Stimulated activated CD8-positive, alpha-beta memory T cell treated with anti-CD3 and anti-CD28 coated beads, Interleukin-12 subunit alpha, Interleukin-12 subunit beta, amount 100 ng/mL, for 4 hours (primary cell): ENCODE data around the gene ENHO.

Experiments
- DNase-seq: peaks from one replicate; pipeline ENCODE4 v3.0.0-alpha.2; 2020; ENCODE audit warnings: low read depth

The ENHO gene

GRCh38 chr9:34524349-34524748 lies 1.6 kb upstream of the ENHO start:
- DNase-seq: no peak

GRCh38 chr9:34522091-34522887 lies 501 bp downstream of the ENHO start:
- DNase-seq: no peak

- DNase-seq: no peak
These were observed 1.3 kb downstream of the ENHO start for GRCh38 chr9:34521406-34522045.

GRCh38 chr9:34520505-34521385 lies 2.0 kb downstream of the ENHO start:
- no peak for DNase-seq

DNA sequence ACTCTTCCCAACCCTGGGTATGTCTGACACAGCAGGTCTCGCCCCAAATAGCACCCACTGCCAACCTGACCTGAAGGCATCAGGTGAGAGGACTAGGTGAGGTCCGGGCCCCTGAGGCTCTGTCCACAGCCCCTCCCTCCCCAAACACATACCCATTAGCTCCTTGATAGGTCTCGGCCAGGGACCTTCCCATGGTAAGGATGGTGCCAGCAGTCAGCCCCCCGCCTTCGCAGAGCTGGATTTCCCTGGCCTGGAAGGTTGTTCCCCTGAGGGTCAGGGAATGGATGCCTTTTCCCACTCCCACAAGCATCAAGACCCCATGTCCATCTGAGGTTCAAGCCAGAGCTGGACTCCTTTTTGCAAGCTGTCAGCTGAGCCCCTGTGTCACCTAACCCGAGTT lies 2.7 kb downstream of the ENHO start:
- no peak for DNase-seq

DNA sequence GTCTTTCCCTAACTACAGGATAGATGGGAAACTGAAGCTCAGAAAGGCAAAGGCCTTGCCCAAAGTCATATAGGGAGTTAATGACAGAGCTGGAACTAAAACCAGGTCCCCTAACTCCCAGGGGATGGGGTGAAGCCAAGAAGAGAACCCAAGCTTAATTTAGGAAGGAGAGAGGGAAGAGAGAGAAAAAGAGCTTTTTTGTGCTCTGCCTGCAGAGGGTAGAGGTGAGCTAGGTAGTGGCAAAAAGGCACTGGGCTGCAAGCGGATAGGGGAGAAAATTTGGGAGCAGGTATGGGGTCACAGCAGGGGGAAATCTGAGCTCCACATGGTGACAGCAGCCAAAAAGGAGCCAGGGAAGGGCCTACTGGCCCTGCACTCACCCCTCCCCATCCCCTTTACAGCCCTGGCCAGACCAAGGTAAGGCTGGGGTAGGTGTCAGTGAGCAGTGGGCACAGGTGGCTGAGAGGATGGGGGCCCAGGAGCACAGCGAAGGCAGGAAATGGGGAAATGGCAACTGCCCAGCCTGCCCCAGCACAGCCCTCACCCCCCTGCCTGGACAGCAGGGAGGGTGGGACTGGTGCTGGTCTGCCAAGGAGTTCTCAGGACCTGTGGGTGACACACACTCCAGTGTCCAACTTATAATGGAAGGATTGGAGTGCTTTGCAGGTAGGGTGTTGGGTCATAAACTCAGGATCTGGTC lies 3.3 kb downstream of the ENHO start:
- no peak for DNase-seq

GRCh38 chr9:34518896-34519295 lies 3.9 kb downstream of the ENHO start:
- no peak for DNase-seq

DNA sequence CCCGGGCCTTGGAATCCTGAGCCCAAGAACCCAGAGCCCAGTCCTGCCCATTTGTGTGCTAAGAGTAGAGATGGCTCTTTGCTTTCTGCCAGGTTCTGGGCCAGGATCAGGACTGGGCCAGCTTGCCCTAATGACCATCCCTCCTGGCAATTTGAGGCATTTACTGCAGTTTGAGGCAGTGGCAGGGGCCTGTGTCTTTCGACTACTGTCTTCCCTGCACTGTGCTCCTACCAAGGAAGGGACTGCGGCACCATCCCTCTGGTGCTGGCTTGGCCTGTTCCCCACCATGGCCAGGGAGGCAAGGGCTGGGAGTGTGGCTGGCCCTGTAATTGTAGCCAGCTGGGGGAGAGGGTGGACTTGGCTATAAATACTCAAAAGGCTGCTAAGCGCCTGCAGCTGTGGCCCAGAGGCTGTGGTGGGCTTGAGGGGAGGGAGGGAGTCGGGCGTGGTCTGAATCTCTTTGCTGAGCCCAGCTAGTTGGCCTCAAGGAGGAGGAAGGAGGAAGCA lies 4.6 kb downstream of the ENHO start:
- no peak for DNase-seq

GRCh38 chr9:34517185-34517584 lies 5.6 kb downstream of the ENHO start:
- no peak for DNase-seq

- DNase-seq: no peak
These were observed 6.8 kb downstream of the ENHO start for GRCh38 chr9:34515959-34516358.

GRCh38 chr9:34514816-34515215 lies 8.0 kb downstream of the ENHO start:
- DNase-seq: no peak

DNA sequence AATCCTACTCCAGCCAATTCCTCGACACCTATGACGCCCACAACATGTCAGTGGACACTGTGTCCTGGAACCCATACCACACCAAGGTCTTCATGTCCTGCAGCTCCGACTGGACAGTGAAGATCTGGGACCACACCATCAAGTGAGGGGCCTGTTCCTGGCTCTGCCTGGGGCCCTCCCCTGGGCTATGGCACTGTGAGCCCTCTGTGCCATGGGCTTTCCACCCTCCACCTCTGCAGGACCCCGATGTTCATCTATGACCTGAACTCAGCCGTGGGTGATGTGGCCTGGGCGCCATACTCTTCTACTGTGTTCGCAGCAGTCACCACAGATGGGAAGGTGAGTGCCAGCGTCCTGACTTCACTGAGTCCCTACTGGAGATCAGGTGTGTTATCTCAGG lies 8.4 kb downstream of the ENHO start:
- DNase-seq: no peak

DNA sequence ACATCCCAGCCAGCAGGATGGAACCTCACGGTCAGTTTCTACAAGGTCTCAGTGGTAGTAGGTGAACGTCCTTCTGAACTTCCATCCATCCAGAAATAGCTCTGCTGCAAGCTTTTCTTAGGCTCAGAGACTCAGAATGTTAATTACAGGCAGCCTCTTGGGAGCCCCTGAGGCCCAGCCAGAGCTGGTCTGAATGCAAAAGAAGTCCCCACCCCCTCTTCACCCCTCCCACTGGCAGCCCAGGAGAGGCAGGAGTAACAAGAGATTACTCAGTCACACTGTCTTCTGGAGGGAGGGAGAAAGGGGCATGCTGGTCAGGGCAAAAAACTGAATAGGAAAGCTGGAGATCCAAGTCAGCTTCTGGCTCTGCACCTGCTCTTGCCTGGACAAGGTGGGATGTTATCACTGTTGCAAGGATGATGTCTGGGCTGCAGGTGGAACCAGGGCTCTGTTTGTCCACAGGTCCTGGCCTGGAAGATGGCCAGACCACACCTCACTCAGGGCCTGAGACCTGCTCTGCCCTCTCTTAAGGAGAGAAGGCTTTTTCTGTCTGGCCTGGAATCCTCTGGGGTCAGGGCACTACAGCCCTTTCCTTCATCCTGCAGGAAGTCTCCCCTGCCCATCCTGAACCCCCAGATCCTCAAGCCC lies 9.1 kb downstream of the ENHO start:
- DNase-seq: no peak

GRCh38 chr9:34512131-34513078 lies 10.4 kb downstream of the ENHO start:
- no peak for DNase-seq

DNA sequence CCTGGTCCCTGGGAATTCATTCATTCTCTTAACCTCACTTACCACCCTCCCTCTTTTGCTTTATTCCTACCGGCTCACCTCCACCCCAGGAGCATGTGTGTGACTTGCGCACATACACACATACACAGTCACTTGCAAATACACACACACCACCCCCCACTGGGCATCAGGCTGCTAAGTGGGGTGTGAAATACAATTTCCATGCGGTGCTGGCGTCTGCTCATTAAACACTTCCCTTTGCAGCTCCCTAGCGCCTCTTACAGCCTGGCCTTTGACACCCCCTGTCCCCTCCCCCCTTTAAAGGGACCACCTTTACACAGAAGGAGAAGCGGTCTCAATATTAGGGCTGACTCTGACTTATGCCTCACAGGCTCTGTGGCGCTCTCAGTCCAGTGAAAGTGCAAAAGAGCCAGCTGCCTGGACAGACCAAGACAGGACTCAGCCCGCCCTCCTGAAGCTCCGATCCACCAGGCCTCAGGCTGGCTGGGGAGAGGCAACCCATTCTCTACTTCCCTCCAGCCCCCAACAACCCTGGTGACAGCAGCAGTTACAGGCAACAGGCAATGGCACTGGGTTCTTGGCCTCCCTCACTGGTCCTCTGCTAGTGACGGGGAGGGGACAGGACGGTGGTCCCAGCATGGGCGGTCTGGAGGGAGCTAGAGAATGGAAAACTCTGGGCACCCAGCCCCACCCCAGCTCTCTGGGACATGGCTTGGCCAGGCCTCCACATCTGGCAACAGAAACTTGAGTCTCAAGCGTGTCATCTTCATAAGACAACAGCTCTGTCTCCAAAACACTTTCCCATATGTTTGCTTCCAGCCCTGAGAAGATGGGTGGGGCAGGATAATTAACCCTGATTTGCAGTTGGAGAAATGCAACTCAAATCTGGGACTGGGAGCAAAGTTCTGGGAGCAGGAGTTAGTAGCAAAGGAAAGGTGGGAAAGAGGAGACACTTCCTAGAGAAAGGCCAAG lies 12.0 kb downstream of the ENHO start:
- DNase-seq: no peak

- DNase-seq: no peak
These were observed 13.8 kb downstream of the ENHO start for GRCh38 chr9:34508951-34509350.

DNA sequence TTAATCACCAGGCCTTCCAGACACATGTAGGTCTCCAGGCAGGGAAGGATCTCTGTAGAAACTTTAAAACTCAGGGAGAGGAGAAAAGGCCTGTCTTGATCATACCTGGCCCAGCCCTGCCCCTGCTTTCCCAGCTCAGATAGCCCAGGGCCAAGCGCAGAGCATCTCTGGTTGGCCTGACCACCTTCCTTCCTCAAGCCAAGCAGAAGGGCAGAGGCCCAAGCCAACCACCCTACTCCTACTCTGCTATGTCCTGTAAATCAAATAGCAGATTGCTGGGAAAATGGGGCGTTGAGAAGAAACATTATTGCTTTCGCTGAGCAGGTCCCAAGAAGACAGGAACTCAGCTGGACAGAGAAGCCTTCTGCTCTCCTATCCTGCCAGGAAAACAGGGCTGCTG lies 14.3 kb downstream of the ENHO start:
- DNase-seq: no peak

DNA sequence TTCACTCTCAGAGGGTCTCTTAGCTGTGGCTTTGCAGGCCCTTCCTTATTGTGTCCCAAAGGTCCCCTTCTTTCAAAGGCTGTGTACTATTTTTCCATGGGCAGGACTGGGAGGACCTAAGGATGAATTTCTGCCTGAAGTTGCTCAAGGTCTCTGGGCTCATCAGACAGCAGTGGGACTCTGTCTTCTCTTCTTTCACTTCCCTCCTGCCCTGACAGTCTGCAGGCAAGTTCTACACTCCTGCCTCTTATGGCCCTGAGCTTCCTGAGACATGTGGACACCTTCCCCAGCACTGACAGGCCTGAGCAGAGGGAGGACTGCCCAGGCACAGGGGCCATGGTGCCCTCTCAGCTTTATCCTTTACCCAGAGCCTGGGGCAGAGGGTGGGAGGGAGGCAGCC lies 14.8 kb downstream of the ENHO start:
- DNase-seq: no peak

DNA sequence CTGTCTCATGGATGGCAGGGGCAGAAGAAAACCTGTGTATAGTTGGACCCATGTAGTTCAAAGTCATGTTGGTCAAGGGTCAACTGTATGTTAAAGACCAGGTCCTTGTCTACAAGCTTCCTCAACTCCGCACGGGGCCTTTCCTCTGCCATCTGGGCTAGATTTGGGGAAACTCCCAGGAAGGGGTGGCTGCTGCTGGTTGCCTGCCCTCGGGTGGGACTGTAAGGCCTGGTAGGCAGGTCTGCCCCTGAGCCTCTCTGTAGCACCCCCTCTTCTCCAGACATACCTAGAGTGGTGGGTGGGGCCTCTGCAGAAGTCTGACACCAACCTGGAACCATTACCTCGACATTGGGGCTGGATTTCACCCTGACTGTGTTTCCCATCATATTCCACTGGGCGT lies 15.2 kb downstream of the ENHO start:
- no peak for DNase-seq
